Measurements from ENCODE around the gene ATG16L2.
A peak's percentile ranks its signal among the peaks of the same experiment; 100 is the strongest.

ATG16L2 gene

DNA sequence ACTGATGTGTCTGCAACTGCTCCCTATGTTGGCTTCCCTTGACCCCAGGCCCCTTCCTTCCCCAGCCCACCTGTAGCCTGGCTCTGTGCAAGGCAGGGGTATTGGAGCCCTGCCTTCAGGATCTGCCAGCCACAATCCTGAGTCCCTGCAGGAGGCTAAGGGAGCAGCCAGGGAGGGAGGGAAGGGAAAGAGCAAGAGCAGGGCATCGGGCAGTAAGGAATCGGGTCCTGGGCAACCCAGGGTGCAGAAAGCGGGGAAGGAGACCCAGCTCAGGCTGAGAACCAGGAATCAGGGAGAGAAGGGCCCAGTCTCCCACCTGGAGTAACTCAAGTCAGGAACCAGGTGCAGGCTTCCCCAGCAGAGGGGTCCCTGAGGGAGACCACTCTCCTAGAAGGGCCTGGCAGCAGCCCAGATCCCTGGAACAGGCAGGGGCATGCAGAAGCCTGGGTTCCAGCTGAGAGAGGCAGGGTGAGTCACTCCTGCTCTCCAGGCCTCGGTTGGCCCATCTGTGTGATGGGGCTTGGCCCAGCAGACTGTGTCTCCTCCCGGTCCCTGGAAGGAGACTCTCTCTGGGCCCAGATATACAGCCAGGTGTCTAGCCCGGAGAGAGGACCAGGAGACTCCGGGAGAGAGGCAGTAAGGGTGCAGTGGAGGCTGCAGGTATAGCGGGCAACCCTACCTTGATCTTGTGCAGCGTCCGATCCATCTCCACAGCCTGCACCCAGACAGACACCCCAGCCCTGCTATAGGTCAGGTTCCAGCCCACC lies 33.7 kb upstream of the ATG16L2 start:
- H3K4me1 ChIP-seq (ENCODE audit: control insufficient read depth, insufficient read depth, low read length), result peaks cover 22% of the 10 kb centered on the region
- H3K9ac ChIP-seq (ENCODE audit: low read length in 2 of 2), result peak overlapping the region; percentile 53 to 60
- no peak overlapping the region for H3K27ac ChIP-seq (ENCODE audit: low read length)
- no peaks in the 10 kb centered on the region for H3K36me3 ChIP-seq (ENCODE audit: control insufficient read depth in 2 of 2, insufficient read depth in 2 of 2, low read length in 2 of 2)
- no peaks in the 10 kb centered on the region for H3K9me3 ChIP-seq (ENCODE audit: control insufficient read depth in 2 of 2, low read length in 2 of 2)
- H3K4me3 ChIP-seq (ENCODE audit: low read length in 2 of 2), result peak overlapping the region; percentile 43 to 75
- no peaks in the 10 kb centered on the region for H3K27me3 ChIP-seq (ENCODE audit: control insufficient read depth in 1 of 2, insufficient read depth in 2 of 2, low read length in 2 of 2)

- no peaks in the 10 kb centered on the region for H3K9me3 ChIP-seq (ENCODE audit: control insufficient read depth in 2 of 2, low read length in 2 of 2)
- H3K4me1 ChIP-seq (ENCODE audit: control insufficient read depth, insufficient read depth, low read length), result peaks cover 22% of the 10 kb centered on the region
- H3K27ac ChIP-seq (ENCODE audit: low read length), result no peak overlapping the region
- peak overlapping the region; percentile 53 to 60 for H3K9ac ChIP-seq (ENCODE audit: low read length in 2 of 2)
- H3K4me3 ChIP-seq (ENCODE audit: low read length in 2 of 2), result peak overlapping the region; percentile 43 to 75
- H3K27me3 ChIP-seq (ENCODE audit: control insufficient read depth in 1 of 2, insufficient read depth in 2 of 2, low read length in 2 of 2), result no peaks in the 10 kb centered on the region
- no peaks in the 10 kb centered on the region for H3K36me3 ChIP-seq (ENCODE audit: control insufficient read depth in 2 of 2, insufficient read depth in 2 of 2, low read length in 2 of 2)
Observed at GRCh38 chr11:72781063-72781312, 33.2 kb upstream of the ATG16L2 start.

- Histone ChIP-seq H3K4me3 (ENCODE audit: low read length in 2 of 2) (peak overlapping the region; percentile 45 to 75), H3K9me3 (ENCODE audit: control insufficient read depth in 2 of 2, low read length in 2 of 2) (no peaks in the 10 kb centered on the region), H3K36me3 (ENCODE audit: control insufficient read depth in 2 of 2, insufficient read depth in 2 of 2, low read length in 2 of 2) (no peaks in the 10 kb centered on the region), H3K4me1 (ENCODE audit: control insufficient read depth, insufficient read depth, low read length) (peaks cover 22% of the 10 kb centered on the region), H3K27me3 (ENCODE audit: control insufficient read depth in 1 of 2, insufficient read depth in 2 of 2, low read length in 2 of 2) (no peaks in the 10 kb centered on the region), H3K27ac (ENCODE audit: low read length) (no peak overlapping the region), H3K9ac (ENCODE audit: low read length in 2 of 2) (peak overlapping the region; percentile 53 to 60)
Observed at GRCh38 chr11:72781313-72782080, 32.7 kb upstream of the ATG16L2 start.

DNA sequence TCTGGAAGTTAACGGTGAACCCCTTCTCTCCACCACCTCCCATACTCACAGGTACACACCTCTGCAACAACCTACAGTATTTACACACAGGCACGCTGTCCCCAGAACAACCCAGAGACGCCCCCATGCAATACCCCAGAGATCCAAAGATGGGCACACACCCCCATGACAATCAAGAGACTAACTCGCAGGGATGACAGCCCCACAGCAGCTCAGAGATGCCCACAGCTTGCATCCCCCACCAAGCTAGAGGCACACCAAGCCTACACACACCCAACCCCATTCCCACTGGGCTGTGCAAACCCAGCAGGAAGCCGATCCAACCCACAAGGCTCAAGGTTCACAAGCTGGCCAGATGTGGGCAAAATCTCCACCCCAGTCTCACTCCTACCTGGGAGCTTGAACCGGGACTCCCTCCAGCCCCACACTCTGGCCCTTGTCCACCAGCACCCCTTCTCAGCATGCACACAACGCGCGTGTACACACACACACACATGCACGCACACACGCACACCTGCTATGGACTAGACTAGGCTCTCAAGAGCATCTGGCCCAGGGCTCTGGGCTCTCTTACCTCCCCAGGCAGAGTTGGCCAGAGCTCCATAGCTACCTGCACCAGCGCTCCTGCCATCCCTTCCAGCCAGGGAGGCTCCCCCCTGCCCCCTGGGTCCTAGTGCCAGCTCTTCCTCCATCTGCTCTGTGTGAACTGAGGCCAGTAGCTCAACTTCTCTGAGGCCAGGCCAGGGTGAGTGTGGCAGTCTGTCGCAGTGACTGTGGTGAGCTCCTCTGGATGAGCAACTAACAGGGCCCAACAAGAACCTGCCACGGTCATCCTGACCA lies 31.9 kb upstream of the ATG16L2 start:
- Histone ChIP-seq H3K9ac (ENCODE audit: low read length in 2 of 2) (no peak overlapping the region), H3K9me3 (ENCODE audit: control insufficient read depth in 2 of 2, low read length in 2 of 2) (no peaks in the 10 kb centered on the region), H3K4me3 (ENCODE audit: low read length in 2 of 2) (peak overlapping the region; percentile 45 to 66), H3K27ac (ENCODE audit: low read length) (no peak overlapping the region), H3K27me3 (ENCODE audit: control insufficient read depth in 1 of 2, insufficient read depth in 2 of 2, low read length in 2 of 2) (no peaks in the 10 kb centered on the region), H3K36me3 (ENCODE audit: control insufficient read depth in 2 of 2, insufficient read depth in 2 of 2, low read length in 2 of 2) (no peaks in the 10 kb centered on the region), H3K4me1 (ENCODE audit: control insufficient read depth, insufficient read depth, low read length) (peaks cover 22% of the 10 kb centered on the region)

DNA sequence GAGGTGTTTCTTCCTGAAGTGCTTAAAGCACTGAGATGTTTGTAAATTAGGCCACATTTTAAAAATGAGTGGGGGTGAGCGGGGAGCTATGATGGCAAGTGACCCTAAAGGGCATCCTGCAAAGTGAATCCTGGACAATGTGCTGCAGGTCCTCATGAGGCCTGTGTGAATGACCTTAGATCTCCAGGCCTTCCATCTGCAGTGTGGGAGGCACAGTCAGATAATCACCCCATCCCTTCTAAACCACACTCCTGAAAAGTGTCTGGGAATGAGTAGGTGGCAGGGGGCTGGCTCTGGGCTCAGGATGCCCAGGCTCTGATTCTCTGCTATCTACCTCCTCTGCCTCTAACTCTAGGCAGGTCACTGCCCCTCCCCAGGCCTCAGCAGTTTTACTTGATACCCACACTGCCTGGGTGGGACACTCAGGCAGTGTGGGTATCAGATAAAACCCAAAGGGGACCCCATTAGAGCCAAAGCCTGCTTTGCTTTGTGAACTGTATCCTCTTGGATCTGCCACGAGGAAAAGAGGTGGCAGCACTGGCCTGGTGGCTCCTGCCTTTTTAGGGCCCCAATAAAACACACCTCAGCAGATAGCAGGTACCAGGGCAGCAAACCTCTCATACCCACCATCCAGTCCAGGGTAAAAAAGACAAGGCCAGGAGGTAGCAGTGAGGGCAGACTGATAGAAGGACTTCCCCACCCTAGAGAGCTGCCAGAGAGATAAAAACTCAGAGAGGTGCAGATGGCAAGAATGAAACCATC lies 30.9 kb upstream of the ATG16L2 start:
- no peaks in the 10 kb centered on the region for H3K27me3 ChIP-seq (ENCODE audit: control insufficient read depth in 1 of 2, insufficient read depth in 2 of 2, low read length in 2 of 2)
- no peaks in the 10 kb centered on the region for H3K9me3 ChIP-seq (ENCODE audit: control insufficient read depth in 2 of 2, low read length in 2 of 2)
- no peak overlapping the region for H3K27ac ChIP-seq (ENCODE audit: low read length)
- no peak overlapping the region for H3K4me3 ChIP-seq (ENCODE audit: low read length in 2 of 2)
- H3K36me3 ChIP-seq (ENCODE audit: control insufficient read depth in 2 of 2, insufficient read depth in 2 of 2, low read length in 2 of 2), result no peaks in the 10 kb centered on the region
- H3K4me1 ChIP-seq (ENCODE audit: control insufficient read depth, insufficient read depth, low read length), result peaks cover 22% of the 10 kb centered on the region
- no peak overlapping the region for H3K9ac ChIP-seq (ENCODE audit: low read length in 2 of 2)

DNA sequence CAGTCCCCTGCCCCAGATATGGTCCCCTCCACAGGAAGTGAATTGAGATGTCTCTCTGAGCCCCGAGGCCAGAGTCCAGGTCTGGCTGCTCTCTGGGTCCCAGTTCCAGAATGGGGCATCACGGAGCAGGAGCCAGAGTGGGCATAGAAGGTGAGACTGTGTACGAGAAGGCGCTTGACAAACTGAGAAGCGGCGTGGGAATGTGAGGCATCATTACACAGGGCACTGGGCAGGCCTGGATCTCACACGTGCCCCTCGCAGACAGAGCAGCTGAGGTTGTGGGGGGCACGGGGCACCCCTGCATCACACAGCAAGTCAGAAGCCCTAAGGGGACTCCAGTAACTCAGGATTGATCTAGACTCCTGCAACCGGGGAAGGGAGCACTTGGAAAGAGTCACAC lies 29.5 kb upstream of the ATG16L2 start:
- Histone ChIP-seq H3K4me3 (ENCODE audit: low read length in 2 of 2) (no peak overlapping the region), H3K27ac (ENCODE audit: low read length) (no peak overlapping the region), H3K27me3 (ENCODE audit: control insufficient read depth in 1 of 2, insufficient read depth in 2 of 2, low read length in 2 of 2) (no peaks in the 10 kb centered on the region), H3K9me3 (ENCODE audit: control insufficient read depth in 2 of 2, low read length in 2 of 2) (no peaks in the 10 kb centered on the region), H3K36me3 (ENCODE audit: control insufficient read depth in 2 of 2, insufficient read depth in 2 of 2, low read length in 2 of 2) (no peaks in the 10 kb centered on the region), H3K9ac (ENCODE audit: low read length in 2 of 2) (no peak overlapping the region), H3K4me1 (ENCODE audit: control insufficient read depth, insufficient read depth, low read length) (peaks cover 19% of the 10 kb centered on the region)

DNA sequence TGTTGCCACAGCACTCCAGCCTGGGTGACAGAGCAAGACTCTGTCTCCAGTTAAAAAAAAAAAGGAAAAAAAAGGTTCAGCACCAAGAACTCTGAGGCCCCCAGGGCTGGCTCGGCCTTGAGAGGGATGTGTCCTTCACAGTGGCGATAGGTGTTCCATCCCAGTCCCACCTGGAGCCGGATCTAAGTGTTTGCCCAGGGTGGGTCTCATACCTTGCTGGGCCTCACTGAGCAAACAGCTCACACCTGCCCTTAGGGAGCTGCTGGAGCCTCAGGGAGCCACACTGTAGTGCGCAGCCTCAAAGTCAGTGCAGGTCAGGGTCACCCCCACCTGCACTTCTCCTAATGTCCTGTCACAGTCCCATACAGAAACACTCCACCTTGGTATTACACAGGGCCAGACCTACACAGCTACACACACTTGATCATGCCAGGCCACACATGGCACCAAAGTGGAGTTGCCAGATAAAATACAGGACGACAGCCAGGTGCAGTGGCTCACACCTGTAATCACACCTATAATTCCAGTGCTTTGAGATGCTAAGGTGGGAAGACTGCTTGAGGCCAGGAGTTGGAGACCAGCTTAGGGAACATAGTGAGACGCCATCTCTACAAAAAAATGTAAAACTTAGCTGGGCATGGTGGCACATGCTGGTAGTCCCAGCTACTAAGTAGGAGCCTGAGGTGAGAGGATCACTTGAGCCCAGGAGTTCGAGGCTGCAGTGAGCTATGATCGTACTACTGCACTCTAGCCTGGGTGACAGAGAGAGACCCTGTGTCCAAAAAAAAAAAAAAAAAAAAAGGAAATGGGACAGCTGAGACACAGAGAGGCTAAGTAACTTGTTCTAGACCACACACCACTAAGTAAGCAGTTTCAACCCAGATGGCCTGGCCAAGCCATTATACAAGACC lies 27.7 kb upstream of the ATG16L2 start:
- no peaks in the 10 kb centered on the region for H3K36me3 ChIP-seq (ENCODE audit: control insufficient read depth in 2 of 2, insufficient read depth in 2 of 2, low read length in 2 of 2)
- H3K9ac ChIP-seq (ENCODE audit: low read length in 2 of 2), result no peak overlapping the region
- no peaks in the 10 kb centered on the region for H3K9me3 ChIP-seq (ENCODE audit: control insufficient read depth in 2 of 2, low read length in 2 of 2)
- no peak overlapping the region for H3K27ac ChIP-seq (ENCODE audit: low read length)
- no peaks in the 10 kb centered on the region for H3K27me3 ChIP-seq (ENCODE audit: control insufficient read depth in 1 of 2, insufficient read depth in 2 of 2, low read length in 2 of 2)
- H3K4me1 ChIP-seq (ENCODE audit: control insufficient read depth, insufficient read depth, low read length), result peaks cover 4% of the 10 kb centered on the region
- no peak overlapping the region for H3K4me3 ChIP-seq (ENCODE audit: low read length in 2 of 2)

DNA sequence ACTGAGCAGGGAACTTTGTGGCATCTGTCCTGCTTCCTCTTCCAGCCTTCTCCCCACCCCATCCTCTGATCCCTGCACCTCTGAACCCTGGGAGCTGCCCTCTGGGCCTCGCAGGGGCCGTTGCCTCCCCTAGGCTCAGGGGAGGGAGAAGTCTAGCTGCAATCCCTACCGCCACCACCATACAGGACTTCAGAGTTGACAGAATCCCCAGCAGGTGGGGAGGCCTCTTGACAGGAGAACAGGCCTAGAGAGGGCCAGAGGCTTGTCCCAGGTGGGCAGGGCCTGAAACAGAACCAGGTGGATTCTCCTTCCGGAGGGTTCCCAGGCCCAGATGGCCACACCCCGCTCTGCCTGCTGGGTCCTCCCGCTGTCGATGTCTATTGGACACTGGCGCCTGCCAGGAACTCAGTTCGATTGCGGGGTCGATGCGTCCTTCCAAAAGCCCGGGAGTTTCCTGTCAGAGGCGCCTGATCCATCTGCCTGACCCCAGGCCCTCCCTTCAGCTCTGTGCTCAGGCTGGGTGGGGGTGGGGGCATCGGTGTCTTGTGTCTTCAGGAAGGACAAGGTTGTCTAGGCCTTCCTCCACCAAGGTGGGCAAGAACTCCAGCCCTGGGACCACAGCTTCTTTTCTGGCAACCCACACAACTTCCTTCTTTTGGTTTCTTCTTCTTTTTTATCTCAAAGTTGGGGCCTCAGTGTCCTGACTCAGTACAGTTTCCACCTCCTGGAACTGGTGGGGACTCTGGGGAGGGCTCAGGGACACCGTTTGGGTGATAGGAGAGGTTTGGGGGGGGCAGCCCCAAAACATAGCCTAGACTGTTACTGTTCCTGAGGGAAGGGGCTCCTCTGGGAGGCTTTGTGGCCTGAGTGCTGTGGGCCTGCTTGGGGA lies 26.8 kb upstream of the ATG16L2 start:
- no peaks in the 10 kb centered on the region for H3K27me3 ChIP-seq (ENCODE audit: control insufficient read depth in 1 of 2, insufficient read depth in 2 of 2, low read length in 2 of 2)
- no peaks in the 10 kb centered on the region for H3K9me3 ChIP-seq (ENCODE audit: control insufficient read depth in 2 of 2, low read length in 2 of 2)
- H3K36me3 ChIP-seq (ENCODE audit: control insufficient read depth in 2 of 2, insufficient read depth in 2 of 2, low read length in 2 of 2), result no peaks in the 10 kb centered on the region
- H3K9ac ChIP-seq (ENCODE audit: low read length in 2 of 2), result no peak overlapping the region
- peaks cover under 1% of the 10 kb centered on the region for H3K4me1 ChIP-seq (ENCODE audit: control insufficient read depth, insufficient read depth, low read length)
- H3K4me3 ChIP-seq (ENCODE audit: low read length in 2 of 2), result no peak overlapping the region
- H3K27ac ChIP-seq (ENCODE audit: low read length), result no peak overlapping the region

- no peak overlapping the region for H3K9ac ChIP-seq (ENCODE audit: low read length in 2 of 2)
- no peak overlapping the region for H3K27ac ChIP-seq (ENCODE audit: low read length)
Observed at GRCh38 chr11:72788241-72788640, 26.0 kb upstream of the ATG16L2 start.

More at GRCh38 chr11:72788241-72788640, 26.0 kb upstream of the ATG16L2 start:
- Histone ChIP-seq H3K27me3 (ENCODE audit: control insufficient read depth in 1 of 2, insufficient read depth in 2 of 2, low read length in 2 of 2) (no peaks in the 10 kb centered on the region), H3K4me1 (ENCODE audit: control insufficient read depth, insufficient read depth, low read length) (peaks cover 8% of the 10 kb centered on the region), H3K36me3 (ENCODE audit: control insufficient read depth in 2 of 2, insufficient read depth in 2 of 2, low read length in 2 of 2) (no peaks in the 10 kb centered on the region), H3K9me3 (ENCODE audit: control insufficient read depth in 2 of 2, low read length in 2 of 2) (no peaks in the 10 kb centered on the region), H3K4me3 (ENCODE audit: low read length in 2 of 2) (no peak overlapping the region)

All from stomach smooth muscle (tissue), 2 donors.